B cell (primary cell): ENCODE data around the gene AEBP1. TPM values are rescaled to one million over a fixed set of nuclear protein-coding genes. Genes with fewer than 3 reads are reported as not detected.
A peak's percentile ranks its signal among the peaks of the same experiment; 100 is the strongest.

Source experiments
- ATAC-seq: fragments of 200-7000 bp; cut with Tn5 transposase; one replicate; pipeline ENCODE4 v1.10.0; 2021; ENCODE audit warnings: low read depth, mild to moderate bottlenecking, moderate number of reproducible peaks, moderate library complexity
- CTCF ChIA-PET: fragments of 350-600 bp; sonication (Branson Sonifier 250); formaldehyde crosslinking; loops from one replicate; lab custom pipeline; 2021; ENCODE audit warnings: antibody characterized with exemption, inconsistent platforms; lab: Charles Lee
- POLR2A ChIA-PET: fragments of 350-600 bp; sonication (Branson Sonifier 250); formaldehyde crosslinking; loops from one replicate; lab custom pipeline; 2021; ENCODE audit warnings: antibody characterized with exemption; lab: Charles Lee
- DNase-seq: peaks from one replicate; pipeline ENCODE4 v3.0.0; 2013
- H2AFZ ChIP-seq: 2 replicates; pipeline ENCODE4 v1.6.1; 2012; ENCODE audit warnings: mild to moderate bottlenecking, low read depth, low read length; ENCODE audit not compliant: insufficient read depth, poor library complexity, severe bottlenecking
- H3K27ac ChIP-seq, 2 donors: 1 replicate in 1 of 2; 2 replicates in 1 of 2; pipeline ENCODE4 v1.5.1; 2012 to 2013; ENCODE audit warnings: low read length in 2 of 2, mild to moderate bottlenecking in 2 of 2, moderate library complexity in 1 of 2
- H3K27me3 ChIP-seq, 4 experiments: fragments of 200-600 bp in 1 of 4; sonication (generic) in 1 of 4; replicated peaks in 1 of 4; 1 replicate in 2 of 4; 2 replicates in 2 of 4; pipeline versions ENCODE4 v1.6.1 to v1.7.0; 2013 to 2016; ENCODE audit warnings: low read length in 3 of 4, mild to moderate bottlenecking in 2 of 4, mixed read lengths in 1 of 4, moderate library complexity in 1 of 4; ENCODE audit not compliant: insufficient read depth in 4 of 4, control insufficient read depth in 3 of 4; ENCODE audit errors: control extremely low read depth in 1 of 4
- H3K36me3 ChIP-seq, 2 experiments: replicated peaks in 1 of 2; 1 replicate in 1 of 2; 2 replicates in 1 of 2; pipeline versions ENCODE4 v1.6.1 to v1.7.1; 2013; ENCODE audit warnings: low read length in 1 of 2; ENCODE audit not compliant: insufficient read depth in 2 of 2, control insufficient read depth in 1 of 2; ENCODE audit errors: control extremely low read depth in 1 of 2, extremely low read depth in 1 of 2
- H3K4me1 ChIP-seq, 2 donors: fragments of 200-600 bp in 1 of 2; sonication (generic) in 1 of 2; 1 replicate in 1 of 2; 2 replicates in 1 of 2; pipeline versions ENCODE4 v1.5.1 to v1.6.1; 2013 to 2017; ENCODE audit warnings: low read length in 2 of 2; ENCODE audit not compliant: control insufficient read depth in 2 of 2, insufficient read depth in 2 of 2
- H3K4me2 ChIP-seq: replicated peaks from 2 replicates; pipeline ENCODE3; 2012; ENCODE audit warnings: mild to moderate bottlenecking, low read depth, low read length; ENCODE audit not compliant: poor library complexity, severe bottlenecking
- H3K4me3 ChIP-seq, 5 experiments: fragments of 200-600 bp in 1 of 5; sonication (generic) in 1 of 5; 1 replicate in 3 of 5; 2 replicates in 2 of 5; pipeline versions ENCODE4 v1.5.1 to v1.7.0; 2011 to 2016; ENCODE audit warnings: low read length in 4 of 5, mild to moderate bottlenecking in 4 of 5, low read depth in 2 of 5, control low read depth in 1 of 5, moderate library complexity in 1 of 5; ENCODE audit not compliant: insufficient read depth in 1 of 5; ENCODE audit errors: control extremely low read depth in 1 of 5, extremely low read depth in 1 of 5
- H3K79me2 ChIP-seq: fragments of 200-600 bp; sonication (generic); one replicate; pipeline ENCODE4 v1.6.0; 2016; ENCODE audit warnings: low read length; ENCODE audit not compliant: control insufficient read depth, insufficient read depth
- H3K9ac ChIP-seq: fragments of 200-600 bp; sonication (generic); 2 replicates; pipeline ENCODE4 v1.6.1; 2017; ENCODE audit warnings: mild to moderate bottlenecking, low read length, moderate library complexity
- H3K9me3 ChIP-seq, 3 donors: one replicate each; pipeline versions ENCODE4 v1.6.1 to v1.7.1; 2013; ENCODE audit warnings: low read length in 2 of 3; ENCODE audit not compliant: control insufficient read depth in 2 of 3, insufficient read depth in 1 of 3; ENCODE audit errors: control extremely low read depth in 1 of 3
- H4K20me1 ChIP-seq: 2 replicates; pipeline ENCODE4 v1.6.0; 2012; ENCODE audit warnings: mild to moderate bottlenecking, low read length; ENCODE audit not compliant: insufficient read depth, control insufficient read depth, poor library complexity, severe bottlenecking
- H3K27ac Mint-ChIP-seq: one replicate; pipeline ENCODE4 v1.8.0; 2021; ENCODE audit warnings: mixed read lengths
- H3K27me3 Mint-ChIP-seq: one replicate; pipeline ENCODE4 v1.8.0; 2021; ENCODE audit warnings: mixed read lengths
- H3K4me1 Mint-ChIP-seq: one replicate; pipeline ENCODE4 v1.8.0; 2021; ENCODE audit warnings: mixed read lengths
- H3K4me3 Mint-ChIP-seq: one replicate; pipeline ENCODE4 v1.8.0; 2021; ENCODE audit warnings: mixed read lengths
- H3K9me3 Mint-ChIP-seq: one replicate; pipeline ENCODE4 v1.8.0; 2022; ENCODE audit warnings: mixed read lengths; ENCODE audit not compliant: insufficient read depth
- EZH2 ChIP-seq: IDR thresholded peaks from 2 replicates; pipeline ENCODE4 v1.6.1; 2012; ENCODE audit warnings: borderline replicate concordance, low read depth, mild to moderate bottlenecking, moderate library complexity, low read length; ENCODE audit not compliant: insufficient read depth, poor library complexity, severe bottlenecking
- WGBS: methylation state at CpG from one replicate; pipeline ENCODE4 v1.1.5; 2013; ENCODE audit warnings: missing lambda C conversion rate; ENCODE audit not compliant: insufficient coverage; 5-methylcytosine and 5-hydroxymethylcytosine counted together
- intact Hi-C: fragments of 100-400 bp; cut with micrococcal nuclease; formaldehyde crosslinking; loops from one replicate; pipeline ENCODE4 v1.10.0; 2022
- polyA plus RNA-seq: library from polyadenylated mRNA; depleted of rRNA; stranded (reverse); fragments of >200 nt; gene quantifications from 2 replicates; pipeline ENCODE4 v1.2.3, GENCODE V29; 2012
- total RNA-seq, 2 donors: library from RNA; stranded (reverse); fragments of 120-200 nt in 1 of 2; gene quantifications; 1 replicate in 1 of 2; 2 replicates in 1 of 2; pipeline versions ENCODE4 v1.2.3 to v1.2.4, GENCODE V29; 2013 to 2022
- TF ChIP-seq, protein P1 (sequence below): fragments of 200-600 bp; IDR thresholded peaks from one replicate; pipeline ENCODE4 v1.8.0; 2022; ENCODE audit warnings: antibody characterized with exemption, mild to moderate bottlenecking

Gene AEBP1
- total and polyA plus RNA-seq, 2 donors (not counting 1 experiment from before 2014, with no cell fraction given), result 20.2 to 36.7 TPM

DNA sequence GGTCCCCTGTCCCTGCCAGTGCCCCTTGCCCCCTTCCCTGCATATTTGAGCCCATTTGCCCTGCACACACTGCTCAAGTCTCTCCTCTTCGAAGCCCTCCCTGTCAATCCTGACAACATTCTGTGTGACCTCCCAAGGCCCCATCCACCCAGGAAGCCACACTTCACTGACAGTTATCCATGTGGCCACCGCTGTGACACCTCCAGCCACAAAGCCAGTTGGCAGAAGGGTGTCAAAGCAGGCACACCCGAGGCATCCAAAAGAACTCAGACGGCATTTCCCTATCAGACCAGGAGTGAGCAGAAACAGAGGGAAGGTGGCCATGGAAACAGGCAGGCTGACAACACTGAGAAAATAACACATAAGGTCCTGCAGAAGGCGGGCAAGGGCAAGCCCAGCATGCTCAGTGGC, 26.5 kb upstream of the AEBP1 start:
- CTCF ChIA-PET, result no interaction called here
- intact Hi-C loops, result no loop called here
- peak overlapping the region; percentile 68 to 98 for H3K27ac ChIP-seq
- peak overlapping the region; percentile 96 for H3K27ac Mint-ChIP-seq
- POLR2A ChIA-PET, result interaction anchor here (1.0 to 1.8 kb wide), 2 partner anchors 12 to 31 kb away, joined by 3 read pairs; partner anchors contain the start of gene PGAM2
- H3K36me3 ChIP-seq, result peaks cover 0 to 77% of the 10 kb centered on the region in 2 experiments
- TF ChIP-seq EZH2, result no peak
- TF ChIP-seq, protein P1, sequence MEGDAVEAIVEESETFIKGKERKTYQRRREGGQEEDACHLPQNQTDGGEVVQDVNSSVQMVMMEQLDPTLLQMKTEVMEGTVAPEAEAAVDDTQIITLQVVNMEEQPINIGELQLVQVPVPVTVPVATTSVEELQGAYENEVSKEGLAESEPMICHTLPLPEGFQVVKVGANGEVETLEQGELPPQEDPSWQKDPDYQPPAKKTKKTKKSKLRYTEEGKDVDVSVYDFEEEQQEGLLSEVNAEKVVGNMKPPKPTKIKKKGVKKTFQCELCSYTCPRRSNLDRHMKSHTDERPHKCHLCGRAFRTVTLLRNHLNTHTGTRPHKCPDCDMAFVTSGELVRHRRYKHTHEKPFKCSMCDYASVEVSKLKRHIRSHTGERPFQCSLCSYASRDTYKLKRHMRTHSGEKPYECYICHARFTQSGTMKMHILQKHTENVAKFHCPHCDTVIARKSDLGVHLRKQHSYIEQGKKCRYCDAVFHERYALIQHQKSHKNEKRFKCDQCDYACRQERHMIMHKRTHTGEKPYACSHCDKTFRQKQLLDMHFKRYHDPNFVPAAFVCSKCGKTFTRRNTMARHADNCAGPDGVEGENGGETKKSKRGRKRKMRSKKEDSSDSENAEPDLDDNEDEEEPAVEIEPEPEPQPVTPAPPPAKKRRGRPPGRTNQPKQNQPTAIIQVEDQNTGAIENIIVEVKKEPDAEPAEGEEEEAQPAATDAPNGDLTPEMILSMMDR, result no peak
- peak overlapping the region; percentile 44 for H3K4me3 Mint-ChIP-seq
- DNase-seq (no peak), ATAC-seq (no peak)
- no peaks in the 10 kb centered on the region for H3K27me3 Mint-ChIP-seq
- no peak overlapping the region for H3K4me3 ChIP-seq
- peaks cover 15% of the 10 kb centered on the region for H4K20me1 ChIP-seq
- H3K9ac ChIP-seq, result no peak overlapping the region
- H3K4me1 ChIP-seq, result peaks cover 60 to 79% of the 10 kb centered on the region in 2 donors
- H3K4me1 Mint-ChIP-seq, result peaks cover 70% of the 10 kb centered on the region
- H3K9me3 Mint-ChIP-seq, result no peaks in the 10 kb centered on the region
- H3K79me2 ChIP-seq, result peaks cover 57% of the 10 kb centered on the region
- no peaks in the 10 kb centered on the region for H3K27me3 ChIP-seq
- 96% methylated on average over 5 of the region's 5 CpGs for WGBS
- no peaks in the 10 kb centered on the region for H3K9me3 ChIP-seq
- no peak overlapping the region for H2AFZ ChIP-seq
- no peak overlapping the region for H3K4me2 ChIP-seq

DNA sequence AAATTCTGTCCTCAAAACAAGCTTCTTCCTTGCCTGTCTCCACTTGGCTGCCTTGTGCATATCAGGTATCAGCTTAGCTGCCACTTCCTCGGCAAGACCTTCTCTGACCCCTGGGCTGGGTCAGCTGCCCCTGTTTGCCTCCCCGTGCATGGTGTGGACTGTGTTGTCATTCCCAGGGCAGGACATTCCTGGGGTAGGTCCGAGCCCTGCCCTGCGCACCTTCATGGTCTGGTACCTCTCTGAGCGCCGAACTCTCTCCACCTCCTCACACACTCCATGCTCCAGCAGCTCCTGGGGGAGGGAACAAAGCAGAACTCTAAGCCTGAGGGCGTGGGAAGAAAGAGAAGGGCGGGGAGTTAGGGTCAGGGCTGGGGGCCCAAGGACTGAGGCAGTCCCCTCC, 25.6 kb upstream of the AEBP1 start:
- no peak overlapping the region for H2AFZ ChIP-seq
- Mint-ChIP-seq H3K4me3 (peak overlapping the region; percentile 76), H3K9me3 (no peaks in the 10 kb centered on the region), H3K4me1 (peaks cover 67% of the 10 kb centered on the region), H3K27me3 (no peaks in the 10 kb centered on the region), H3K27ac (peak overlapping the region; percentile 96)
- intact Hi-C loops, result no loop called here
- H3K79me2 ChIP-seq, result peaks cover 51% of the 10 kb centered on the region
- DNase-seq, result peak; percentile 44
- H3K27ac ChIP-seq, result peak overlapping the region; percentile 68 to 98
- H3K27me3 ChIP-seq, result no peaks in the 10 kb centered on the region
- ChIA-PET POLR2A (interaction anchor here (0.7 to 1.8 kb wide), 4 partner anchors 12 to 35 kb away, joined by 3 to 7 read pairs (median 3); partner anchors contain the start of genes DBNL and PGAM2), CTCF (interaction anchor here (0.9 to 1.5 kb wide), 2 partner anchors 11 to 24 kb away, joined by 3 to 7 read pairs; no protein-coding TSS in a partner anchor)
- no peak overlapping the region for H3K9ac ChIP-seq
- peaks cover 52 to 73% of the 10 kb centered on the region in 2 donors for H3K4me1 ChIP-seq
- H3K9me3 ChIP-seq, result no peaks in the 10 kb centered on the region
- ATAC-seq, result no peak
- peak overlapping the region; percentile 46 for H3K4me2 ChIP-seq
- peaks cover 9% of the 10 kb centered on the region for H4K20me1 ChIP-seq
- no peak for TF ChIP-seq EZH2
- TF ChIP-seq, protein P1, result no peak
- WGBS, result 45% methylated on average over 4 of the region's 8 CpGs
- no peak overlapping the region for H3K4me3 ChIP-seq
- peaks cover 0 to 69% of the 10 kb centered on the region in 2 experiments for H3K36me3 ChIP-seq
